CD4-positive, alpha-beta T cell treated with Interleukin-21 for 1 hour (primary cell): ENCODE data around the gene ASPG.
A peak's percentile ranks its signal among the peaks of the same experiment; 100 is the strongest.

ENCODE experiments used
- DNase-seq: peaks from one replicate; pipeline ENCODE4 v3.0.0-alpha.2; 2020

ASPG gene

DNA sequence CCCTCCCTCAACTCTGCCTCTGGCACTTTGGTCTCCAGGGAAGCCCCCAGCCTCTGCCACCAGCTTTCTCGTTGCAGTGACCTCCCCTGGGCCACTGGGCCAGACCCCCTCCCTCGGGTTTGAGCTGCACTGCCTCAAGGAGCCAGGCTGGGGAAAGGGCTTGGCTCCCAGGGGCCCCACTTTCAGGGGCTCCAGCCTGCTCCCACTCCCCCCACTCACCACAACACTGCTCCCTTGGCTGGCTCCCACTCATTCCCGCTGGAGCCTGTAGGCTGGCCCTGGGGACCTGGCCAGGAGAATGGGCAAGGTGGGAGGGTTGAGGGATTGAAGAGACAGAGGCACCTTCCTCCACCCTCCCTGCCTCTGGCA, 33.6 kb downstream of the ASPG start:
- no peak for DNase-seq

DNA sequence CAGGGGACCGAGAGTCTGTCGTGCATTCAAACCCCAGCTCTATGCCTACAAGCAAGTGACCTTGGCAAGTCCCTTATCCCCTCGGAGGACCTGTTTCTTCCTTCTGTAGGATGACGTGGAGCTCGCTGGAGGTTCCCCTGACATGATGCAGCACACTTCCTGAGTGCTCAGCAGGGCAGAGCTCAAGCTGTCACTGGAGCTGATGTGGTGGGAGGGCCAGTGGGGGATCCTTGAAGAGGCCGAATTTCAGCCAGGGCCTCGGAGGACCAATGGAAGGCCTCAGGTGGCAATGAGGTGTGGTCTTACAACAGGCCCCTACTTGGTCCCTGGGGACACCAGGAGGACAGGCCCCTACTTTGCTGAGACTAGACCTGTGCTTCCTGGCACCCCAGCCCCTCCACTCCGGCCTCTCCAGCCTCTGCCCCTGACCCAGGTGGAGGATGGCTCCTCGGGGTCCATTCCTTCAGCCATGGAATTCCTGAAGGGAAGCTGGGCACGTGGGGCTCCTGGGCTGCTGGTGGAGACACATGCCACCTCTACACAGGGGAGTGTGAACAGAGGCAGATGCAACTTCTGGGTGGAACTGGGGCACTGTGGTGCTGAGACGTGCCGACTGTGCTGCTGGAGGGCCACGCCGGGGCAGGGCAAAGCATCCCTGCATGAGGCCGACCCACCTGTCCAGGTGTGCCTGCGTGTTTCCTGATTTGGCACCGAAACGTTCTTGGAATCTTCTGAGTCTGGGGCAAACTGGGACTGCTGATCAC, 34.2 kb downstream of the ASPG start:
- no peak for DNase-seq

GRCh38 chr14:104120281-104120741, 34.8 kb downstream of the ASPG start:
- DNase-seq = no peak

DNA sequence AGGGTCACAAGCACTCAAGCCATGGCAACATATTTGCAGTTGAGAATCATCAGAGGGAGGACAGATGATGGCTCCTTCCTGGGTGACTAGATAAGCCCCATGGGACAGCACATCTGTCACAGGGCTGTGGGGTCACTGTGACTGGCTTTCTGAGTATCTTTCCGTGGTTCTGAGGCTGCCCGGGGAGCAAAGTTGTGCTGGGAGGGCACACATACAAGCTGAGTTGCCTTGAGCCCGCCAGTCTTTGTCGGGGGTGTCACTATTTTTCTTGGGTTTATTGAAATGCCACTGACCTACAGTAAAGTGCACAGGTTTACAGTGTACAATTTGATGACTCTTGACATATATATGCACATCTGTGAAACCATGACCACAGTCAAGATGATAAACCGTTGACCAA, 35.6 kb downstream of the ASPG start:
- DNase-seq = no peak

DNA sequence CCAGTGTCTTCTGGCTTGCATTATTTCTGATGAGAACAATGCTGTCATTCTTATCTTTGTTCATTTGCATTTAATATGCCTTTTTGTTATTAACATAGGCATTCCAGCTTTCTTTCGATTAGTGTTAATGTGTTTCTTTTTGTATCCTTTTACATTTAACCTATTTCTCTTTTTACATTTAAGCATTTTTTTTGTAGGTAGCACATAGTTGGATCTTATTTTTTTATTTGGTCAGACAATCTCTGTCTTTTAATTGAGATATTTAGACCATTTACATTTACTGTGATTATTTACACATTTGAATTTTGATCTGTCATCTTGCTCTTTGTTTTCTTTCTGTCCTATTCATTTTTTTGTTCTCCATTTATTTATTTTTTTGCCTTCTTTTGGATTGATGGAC, 38.4 kb downstream of the ASPG start:
- DNase-seq = no peak

DNA sequence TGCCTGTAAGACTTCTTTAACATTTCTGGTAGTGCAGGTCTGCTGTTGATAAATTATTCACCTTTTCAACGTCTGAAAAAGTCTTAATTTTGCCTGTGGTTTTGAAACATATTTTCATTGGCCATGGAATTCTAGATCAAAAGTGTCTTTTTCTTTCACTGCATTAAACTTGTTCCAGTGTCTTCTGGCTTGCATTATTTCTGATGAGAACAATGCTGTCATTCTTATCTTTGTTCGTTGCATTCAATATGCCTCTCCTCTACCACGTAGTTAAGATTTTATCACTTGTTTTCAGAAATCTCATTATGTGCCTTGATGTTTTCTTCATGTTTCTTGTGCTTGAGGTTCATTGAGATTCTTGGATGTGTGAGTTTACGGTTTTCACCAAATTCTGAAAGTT, 39.5 kb downstream of the ASPG start:
- DNase-seq = no peak

DNA sequence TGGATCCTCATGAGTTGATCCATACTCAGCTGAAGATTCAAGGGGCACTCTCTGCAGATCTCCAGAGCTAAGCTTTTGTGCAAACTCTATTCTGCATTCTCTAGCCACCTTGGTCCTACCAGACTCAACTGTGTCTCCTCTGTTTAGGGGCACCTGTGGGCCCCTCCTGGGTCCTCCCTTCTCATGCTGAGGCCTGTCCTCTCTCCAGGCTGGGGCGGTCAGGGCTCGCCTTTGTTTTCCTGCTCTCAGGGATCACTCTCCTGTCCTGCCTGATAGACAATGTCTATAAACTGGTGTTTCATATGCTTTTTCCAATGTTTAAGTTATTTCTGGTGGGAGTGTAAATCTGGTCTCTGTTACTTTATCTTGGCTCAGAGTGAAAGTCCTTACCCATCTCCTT, 41.3 kb downstream of the ASPG start:
- DNase-seq = no peak

DNA sequence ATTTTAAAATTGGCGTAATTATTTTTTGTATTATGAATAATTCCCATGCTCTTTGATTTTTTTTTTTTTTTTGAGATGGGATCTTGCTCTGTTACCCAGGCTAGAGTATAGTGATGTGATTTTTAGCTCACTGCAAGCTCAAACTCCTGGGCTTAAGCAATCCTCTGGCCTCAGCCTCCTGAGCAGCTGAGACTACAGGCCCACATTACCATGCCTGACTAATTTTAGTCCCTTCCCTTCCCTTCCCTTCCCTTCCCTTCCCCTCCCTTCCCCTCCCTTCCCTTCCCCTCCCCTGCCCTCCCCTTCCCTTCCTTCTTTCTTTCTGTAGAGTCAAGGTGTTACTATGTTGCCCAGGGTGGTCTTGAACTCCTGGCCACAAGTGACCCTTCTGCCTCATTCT, 43.5 kb downstream of the ASPG start:
- no peak for DNase-seq

DNA sequence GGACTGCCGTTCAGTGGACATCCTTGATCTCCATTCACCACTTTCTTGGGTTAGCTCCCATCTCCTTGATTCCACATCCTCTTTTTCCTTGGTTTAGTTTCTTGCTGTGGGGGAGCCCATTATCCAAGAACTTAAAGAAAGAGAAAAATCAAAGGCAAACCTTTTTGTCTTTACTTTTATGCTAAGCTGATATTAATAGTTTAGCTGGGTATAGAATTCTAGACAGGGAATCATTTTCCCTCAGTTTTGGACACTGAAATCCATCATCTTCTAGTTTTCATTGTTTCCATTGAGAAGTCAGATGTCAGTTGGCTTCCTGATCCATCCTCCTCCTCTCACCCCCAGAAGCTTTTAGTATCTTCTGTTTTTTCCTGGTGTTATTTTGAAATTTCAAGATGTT, 44.1 kb downstream of the ASPG start:
- no peak for DNase-seq

- no peak for DNase-seq
Observed at GRCh38 chr14:104130974-104131651, 45.6 kb downstream of the ASPG start.

DNA sequence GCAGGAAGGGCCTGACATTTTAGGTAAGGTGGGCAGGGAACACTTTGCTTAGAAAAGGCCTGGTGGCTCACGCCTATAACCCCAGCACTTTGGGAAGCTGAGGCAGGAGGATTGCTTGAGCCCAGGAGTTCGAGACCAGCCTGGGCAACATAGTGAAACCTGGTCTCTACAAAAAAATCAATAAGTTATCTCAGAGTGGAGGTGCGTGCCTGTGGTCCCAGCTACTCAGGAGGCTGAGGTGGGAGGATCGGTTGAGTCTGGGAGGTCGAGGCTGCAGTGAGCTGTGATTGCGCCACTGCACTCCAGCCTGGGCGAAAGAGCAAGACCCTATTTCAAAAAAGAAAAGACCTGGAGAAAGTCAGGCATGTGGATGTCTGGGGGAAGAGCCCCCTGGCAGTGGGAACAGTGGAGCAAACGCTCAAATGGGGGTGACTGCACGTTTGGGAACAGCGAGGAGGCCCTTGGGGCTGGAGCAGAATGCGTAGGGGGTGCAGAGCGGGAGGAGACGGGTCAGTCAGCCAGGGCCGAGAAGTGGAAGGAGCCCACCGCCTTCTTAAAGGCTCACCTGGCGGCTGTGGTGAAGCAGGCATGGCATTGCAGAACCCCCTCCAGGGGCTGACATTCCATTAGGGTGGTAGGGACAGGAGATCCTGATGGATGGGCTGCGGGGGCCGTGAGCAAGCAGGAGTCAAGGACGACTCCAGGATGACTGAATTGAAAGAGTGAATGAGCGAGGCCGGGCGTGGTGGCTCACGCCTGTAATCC, 46.6 kb downstream of the ASPG start:
- DNase-seq = no peak

DNA sequence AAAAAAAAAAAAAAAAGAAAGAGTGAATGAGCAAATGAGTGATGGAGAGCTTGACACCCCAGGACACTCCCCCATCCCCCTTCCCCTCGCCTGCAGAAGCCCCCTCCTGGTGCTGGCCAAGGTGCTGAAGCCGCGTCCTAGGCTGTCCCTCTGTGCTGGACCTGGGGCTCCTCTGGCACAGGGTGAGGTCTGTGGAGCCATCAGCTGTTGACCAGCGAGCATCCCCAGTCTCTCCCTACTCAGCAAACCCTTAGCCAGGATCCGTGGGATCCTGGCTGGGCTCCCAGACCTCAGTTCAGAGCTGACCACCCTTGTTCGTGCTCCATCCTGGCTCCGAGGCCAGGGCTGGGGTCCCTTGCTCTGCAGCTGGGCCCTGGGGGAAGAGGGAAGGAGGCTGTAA, 47.5 kb downstream of the ASPG start:
- no peak for DNase-seq

GRCh38 chr14:104133496-104133895, 48.0 kb downstream of the ASPG start:
- DNase-seq = no peak

- DNase-seq = no peak
Observed at GRCh38 chr14:104134061-104134965, 48.8 kb downstream of the ASPG start.

- no peak for DNase-seq
Observed at GRCh38 chr14:104135121-104135903, 49.8 kb downstream of the ASPG start.

- no peak for DNase-seq
Observed at GRCh38 chr14:104135904-104136471, 50.5 kb downstream of the ASPG start.

GRCh38 chr14:104136472-104137296, 51.2 kb downstream of the ASPG start:
- no peak for DNase-seq

DNA sequence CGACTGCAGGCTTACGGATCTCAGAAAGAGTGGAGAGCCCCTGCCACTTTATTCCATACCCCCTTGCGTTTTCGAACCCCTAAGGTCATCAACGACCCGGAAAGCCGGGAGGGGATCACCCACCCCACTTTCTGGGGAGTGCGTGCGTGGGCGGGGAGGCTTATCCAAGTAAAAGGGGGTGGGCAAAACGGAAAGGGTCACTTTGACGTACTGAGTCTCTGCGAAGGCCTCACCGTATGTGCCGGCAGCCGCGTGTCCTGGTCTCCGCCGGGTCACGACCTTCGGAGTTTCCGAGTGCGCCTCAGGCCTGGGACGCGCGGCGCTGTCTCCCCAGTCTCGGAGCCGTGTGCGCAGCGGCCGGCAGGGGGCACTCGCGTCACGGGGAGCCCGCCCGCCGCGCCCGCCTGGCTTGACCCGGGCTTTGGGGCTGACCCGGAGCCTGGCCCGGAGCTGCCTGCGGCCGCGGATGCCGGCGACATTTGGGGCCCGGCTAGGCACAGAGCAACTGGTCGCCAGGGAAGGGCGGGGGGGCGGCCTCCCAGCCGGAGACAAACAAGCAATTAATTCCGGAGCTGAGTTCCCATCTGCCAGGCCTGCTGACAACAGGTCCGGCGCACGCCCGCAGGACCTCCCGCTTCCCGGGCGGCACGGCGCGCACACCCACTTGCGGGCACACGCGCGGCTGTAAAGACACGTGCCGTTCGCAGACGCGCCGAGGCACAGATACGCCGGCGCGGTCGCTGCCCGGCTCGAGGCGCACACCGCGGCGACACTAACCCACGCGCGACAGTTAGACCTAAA, 52.0 kb downstream of the ASPG start:
- DNase-seq = peak; percentile 51

GRCh38 chr14:104138098-104138717, 52.7 kb downstream of the ASPG start, which contains the start of gene KIF26A:
Gene KIF26A, plus strand, starts transcription at chr14:104138587. Its CDS starts 136 bp downstream, at chr14:104138723.
- no peak for DNase-seq
